Activated naive CD8-positive, alpha-beta T cell (primary cell): ENCODE measurements around the gene TBCD.

Experiments
- H3K27ac Mint-ChIP-seq: one replicate; pipeline ENCODE4 v1.8.0; 2021; ENCODE audit warnings: mixed read lengths
- H3K27me3 Mint-ChIP-seq: one replicate; pipeline ENCODE4 v1.8.0; 2021; ENCODE audit warnings: mixed read lengths
- H3K36me3 Mint-ChIP-seq: one replicate; pipeline ENCODE4 v1.8.0; 2021; ENCODE audit warnings: mixed read lengths
- H3K4me1 Mint-ChIP-seq: one replicate; pipeline ENCODE4 v1.8.0; 2021; ENCODE audit warnings: low read depth, mixed read lengths
- H3K4me3 Mint-ChIP-seq: one replicate; pipeline ENCODE4 v1.8.0; 2021; ENCODE audit warnings: mild to moderate bottlenecking, mixed read lengths
- H3K9me3 Mint-ChIP-seq: one replicate; pipeline ENCODE4 v1.8.0; 2021; ENCODE audit warnings: low read depth, mixed read lengths

Gene TBCD

GRCh38 chr17:82862737-82863382 is 111.0 kb downstream of the TBCD start:
- Mint-ChIP-seq H3K4me3 (peak overlapping the region; percentile 67), H3K9me3 (no peaks in the 10 kb centered on the region), H3K4me1 (peaks cover 80% of the 10 kb centered on the region), H3K36me3 (no peaks in the 10 kb centered on the region), H3K27me3 (no peaks in the 10 kb centered on the region), H3K27ac (peak overlapping the region; percentile 58)

DNA sequence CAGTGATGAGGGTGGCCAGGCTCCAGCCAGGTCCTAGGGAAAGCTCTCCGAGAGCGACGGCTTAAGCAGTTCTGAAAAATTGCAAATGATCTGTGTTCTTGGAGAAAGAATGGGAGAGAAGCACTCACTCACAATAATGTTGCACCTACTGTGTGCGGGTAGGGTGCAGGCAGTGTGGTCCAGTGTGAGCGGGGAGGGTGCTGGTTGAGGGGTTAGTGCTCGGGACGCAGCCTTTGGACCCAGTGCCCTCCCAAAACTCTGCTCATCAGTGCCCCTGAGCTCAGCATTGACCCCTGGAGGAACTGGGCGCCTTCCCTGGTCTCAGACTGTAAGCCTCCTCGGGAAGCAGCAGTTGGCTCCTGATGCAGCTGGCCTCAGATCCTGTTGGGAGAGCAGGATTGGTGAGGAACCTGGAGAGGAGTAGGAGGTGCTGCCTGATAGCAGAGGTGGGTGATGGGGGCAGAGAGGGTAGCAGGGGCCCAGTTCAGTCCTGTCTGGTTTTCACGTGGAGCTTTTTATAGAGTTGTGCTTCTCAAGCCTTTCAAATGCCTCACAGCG is 111.6 kb downstream of the TBCD start:
- H3K27ac Mint-ChIP-seq = peak overlapping the region; percentile 55
- no peaks in the 10 kb centered on the region for H3K9me3 Mint-ChIP-seq

DNA sequence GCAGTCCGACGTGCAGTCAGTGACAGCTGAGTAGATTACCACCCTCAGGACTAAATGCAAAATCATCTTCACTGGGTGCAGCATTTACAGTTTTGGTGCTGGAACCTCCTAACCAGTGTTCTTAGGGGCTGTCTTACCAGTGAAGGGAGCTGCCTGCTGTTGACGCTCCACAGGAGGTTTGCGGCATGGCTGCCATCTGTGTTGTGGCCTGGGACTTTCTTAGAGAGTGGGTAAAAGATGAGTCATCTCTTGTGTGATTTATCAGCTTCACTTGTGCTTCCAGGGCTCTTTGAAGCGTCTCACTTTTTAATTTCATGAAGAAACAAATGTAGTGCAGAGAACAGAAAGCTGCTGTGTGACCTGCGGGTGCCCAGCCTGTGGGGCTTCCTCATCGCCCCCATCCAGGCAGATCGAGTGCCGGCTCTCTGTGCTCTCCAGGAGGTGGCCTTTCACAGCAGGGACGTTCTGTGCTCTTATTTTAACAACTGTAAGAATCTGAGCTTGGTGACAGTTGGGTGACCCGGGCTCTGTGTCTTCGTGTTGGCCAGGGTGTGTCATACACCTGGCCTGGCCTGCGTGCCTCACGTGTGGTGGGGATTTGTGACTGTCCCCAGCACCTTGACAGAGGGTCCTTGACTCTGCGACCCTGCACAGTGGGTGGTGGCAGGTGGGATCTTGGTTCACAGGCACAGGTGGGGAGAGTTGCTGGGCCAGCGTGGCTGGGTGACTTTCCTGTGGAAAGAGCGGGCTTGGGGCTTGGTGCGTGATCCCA is 112.3 kb downstream of the TBCD start:
- peaks cover 2% of the 10 kb centered on the region for H3K36me3 Mint-ChIP-seq
- peaks cover 71% of the 10 kb centered on the region for H3K4me1 Mint-ChIP-seq
- no peaks in the 10 kb centered on the region for H3K27me3 Mint-ChIP-seq
- peak overlapping the region; percentile 67 for H3K4me3 Mint-ChIP-seq
- peak overlapping the region; percentile 55 for H3K27ac Mint-ChIP-seq
- H3K9me3 Mint-ChIP-seq = no peaks in the 10 kb centered on the region

More for the DNA sequence above, 111.6 kb downstream of the TBCD start:
- Mint-ChIP-seq H3K4me3 (peak overlapping the region; percentile 67), H3K4me1 (peaks cover 74% of the 10 kb centered on the region), H3K27me3 (no peaks in the 10 kb centered on the region), H3K36me3 (no peaks in the 10 kb centered on the region)

GRCh38 chr17:82864713-82865248 is 112.9 kb downstream of the TBCD start:
- Mint-ChIP-seq H3K36me3 (peaks cover 2% of the 10 kb centered on the region), H3K27ac (peak overlapping the region; percentile 55), H3K4me3 (peak overlapping the region; percentile 67), H3K9me3 (no peaks in the 10 kb centered on the region), H3K27me3 (no peaks in the 10 kb centered on the region), H3K4me1 (peaks cover 64% of the 10 kb centered on the region)

GRCh38 chr17:82865274-82865673 is 113.4 kb downstream of the TBCD start:
- H3K4me3 Mint-ChIP-seq = peak overlapping the region; percentile 66
- H3K9me3 Mint-ChIP-seq = no peaks in the 10 kb centered on the region
- peaks cover 2% of the 10 kb centered on the region for H3K36me3 Mint-ChIP-seq
- H3K27ac Mint-ChIP-seq = no peak overlapping the region
- H3K4me1 Mint-ChIP-seq = peaks cover 59% of the 10 kb centered on the region
- H3K27me3 Mint-ChIP-seq = no peaks in the 10 kb centered on the region

DNA sequence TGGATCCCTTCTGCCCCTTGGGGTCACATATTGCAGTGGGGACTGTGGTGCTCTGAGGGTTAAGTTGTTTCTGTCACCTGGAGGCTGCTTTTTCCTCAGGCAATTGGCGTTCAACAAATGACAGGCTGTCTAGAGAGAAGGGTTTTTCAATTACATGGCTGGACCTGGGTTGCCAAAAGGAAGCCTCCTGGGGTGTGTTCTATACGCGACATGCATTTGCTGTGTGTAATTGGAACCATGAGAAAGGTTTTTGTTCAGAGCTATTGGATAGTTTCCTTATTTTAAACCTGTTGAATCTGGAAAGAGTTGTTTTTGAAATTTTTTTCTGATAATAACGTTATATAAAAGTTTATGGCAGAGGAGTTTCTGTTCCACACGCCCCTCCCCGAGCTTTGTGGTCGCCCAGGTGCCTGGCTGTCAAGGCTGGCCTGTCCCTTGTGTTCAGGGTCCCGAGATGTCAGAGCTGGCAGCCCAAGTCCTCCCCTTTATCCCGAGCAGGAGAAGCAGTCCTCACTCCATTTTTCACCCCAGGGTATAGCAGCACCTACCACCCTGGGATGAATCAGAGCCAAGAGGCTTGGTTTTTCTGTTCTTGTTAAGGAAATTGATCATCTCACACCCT is 114.0 kb downstream of the TBCD start:
- peaks cover 55% of the 10 kb centered on the region for H3K4me1 Mint-ChIP-seq
- peak overlapping the region; percentile 58 for H3K27ac Mint-ChIP-seq
- H3K36me3 Mint-ChIP-seq = peaks cover 5% of the 10 kb centered on the region
- peak overlapping the region; percentile 66 for H3K4me3 Mint-ChIP-seq
- H3K27me3 Mint-ChIP-seq = no peaks in the 10 kb centered on the region
- H3K9me3 Mint-ChIP-seq = no peaks in the 10 kb centered on the region

- Mint-ChIP-seq H3K27ac (no peak overlapping the region), H3K36me3 (peaks cover 5% of the 10 kb centered on the region), H3K27me3 (no peaks in the 10 kb centered on the region), H3K4me3 (no peak overlapping the region), H3K4me1 (peaks cover 51% of the 10 kb centered on the region), H3K9me3 (no peaks in the 10 kb centered on the region)
Measured at GRCh38 chr17:82866590-82867191, 114.8 kb downstream of the TBCD start.

GRCh38 chr17:82867763-82868325 is 116.0 kb downstream of the TBCD start:
- H3K4me3 Mint-ChIP-seq = no peak overlapping the region
- H3K4me1 Mint-ChIP-seq = peaks cover 44% of the 10 kb centered on the region
- H3K36me3 Mint-ChIP-seq = peaks cover 5% of the 10 kb centered on the region
- no peaks in the 10 kb centered on the region for H3K9me3 Mint-ChIP-seq
- no peaks in the 10 kb centered on the region for H3K27me3 Mint-ChIP-seq
- no peak overlapping the region for H3K27ac Mint-ChIP-seq

- no peak overlapping the region for H3K27ac Mint-ChIP-seq
- peaks cover 35% of the 10 kb centered on the region for H3K4me1 Mint-ChIP-seq
- H3K4me3 Mint-ChIP-seq = no peak overlapping the region
- H3K36me3 Mint-ChIP-seq = peaks cover 5% of the 10 kb centered on the region
- H3K9me3 Mint-ChIP-seq = no peaks in the 10 kb centered on the region
- no peaks in the 10 kb centered on the region for H3K27me3 Mint-ChIP-seq
Measured at GRCh38 chr17:82868715-82869131, 116.9 kb downstream of the TBCD start.

- H3K27ac Mint-ChIP-seq = no peak overlapping the region
- no peaks in the 10 kb centered on the region for H3K27me3 Mint-ChIP-seq
- peaks cover 27% of the 10 kb centered on the region for H3K4me1 Mint-ChIP-seq
- H3K4me3 Mint-ChIP-seq = no peak overlapping the region
- H3K36me3 Mint-ChIP-seq = peaks cover 5% of the 10 kb centered on the region
- no peaks in the 10 kb centered on the region for H3K9me3 Mint-ChIP-seq
Measured at GRCh38 chr17:82869536-82869935, 117.7 kb downstream of the TBCD start.

DNA sequence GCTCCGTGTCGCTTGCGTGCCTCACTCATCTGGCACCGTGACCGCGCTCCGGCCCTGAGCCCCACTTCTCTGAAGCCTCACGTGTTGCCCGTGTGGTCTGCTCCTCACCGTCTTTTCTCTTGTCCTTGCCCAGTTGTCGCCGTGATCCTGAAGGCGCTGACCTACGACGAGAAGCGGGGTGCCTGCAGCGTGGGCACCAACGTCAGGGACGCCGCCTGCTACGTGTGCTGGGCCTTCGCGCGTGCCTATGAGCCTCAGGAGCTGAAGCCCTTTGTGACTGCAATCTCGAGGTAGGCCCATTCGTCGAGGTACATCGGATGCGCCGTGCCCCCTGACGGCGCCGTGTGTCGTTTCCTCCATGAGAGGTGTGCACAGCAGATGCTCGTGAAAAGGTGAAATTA is 118.2 kb downstream of the TBCD start:
- H3K4me1 Mint-ChIP-seq = peaks cover 23% of the 10 kb centered on the region
- no peak overlapping the region for H3K4me3 Mint-ChIP-seq
- no peaks in the 10 kb centered on the region for H3K9me3 Mint-ChIP-seq
- no peak overlapping the region for H3K27ac Mint-ChIP-seq
- no peaks in the 10 kb centered on the region for H3K27me3 Mint-ChIP-seq
- peaks cover 5% of the 10 kb centered on the region for H3K36me3 Mint-ChIP-seq

GRCh38 chr17:82870541-82870940 is 118.7 kb downstream of the TBCD start:
- no peak overlapping the region for H3K27ac Mint-ChIP-seq
- no peak overlapping the region for H3K4me3 Mint-ChIP-seq
- peaks cover 20% of the 10 kb centered on the region for H3K4me1 Mint-ChIP-seq
- no peaks in the 10 kb centered on the region for H3K9me3 Mint-ChIP-seq
- H3K36me3 Mint-ChIP-seq = peaks cover 5% of the 10 kb centered on the region
- H3K27me3 Mint-ChIP-seq = no peaks in the 10 kb centered on the region

GRCh38 chr17:82871056-82871775 is 119.4 kb downstream of the TBCD start:
- peaks cover 15% of the 10 kb centered on the region for H3K4me1 Mint-ChIP-seq
- no peaks in the 10 kb centered on the region for H3K9me3 Mint-ChIP-seq
- no peak overlapping the region for H3K4me3 Mint-ChIP-seq
- H3K36me3 Mint-ChIP-seq = peaks cover 5% of the 10 kb centered on the region
- H3K27me3 Mint-ChIP-seq = no peaks in the 10 kb centered on the region
- no peak overlapping the region for H3K27ac Mint-ChIP-seq
